ENCODE measurements around the gene PTPRD. TPM values are rescaled to one million over a fixed set of nuclear protein-coding genes. Genes with fewer than 3 reads are reported as not detected.

Gene PTPRD
- total RNA-seq, 2 donors from 2014 or later: 19.6 to 101 TPM

DNA sequence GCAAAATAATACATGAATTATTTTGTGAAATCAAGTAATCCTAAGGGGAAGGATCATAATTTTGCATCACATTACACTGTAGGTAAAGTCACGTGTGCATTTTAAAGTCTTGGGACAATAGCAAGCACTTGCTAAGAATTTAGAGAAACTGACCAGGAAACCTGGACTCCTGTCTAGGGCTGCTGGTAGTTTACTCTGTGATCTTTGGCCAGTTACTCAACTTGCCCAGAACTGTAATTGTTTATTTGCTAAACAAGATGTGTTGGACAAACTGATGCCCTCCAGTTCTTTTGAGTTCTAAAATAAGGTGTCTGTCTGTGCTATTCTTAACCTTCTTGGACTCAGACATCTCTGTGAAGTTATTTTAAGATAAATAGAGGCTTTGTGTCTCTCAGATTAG lies 2218.5 kb downstream of the PTPRD start:
- Histone ChIP-seq H3K36me3 (no peaks in the 10 kb centered on the region), H3K27ac (no peak overlapping the region), H3K4me3 (no peak overlapping the region), H3K4me1 (ENCODE audit: control insufficient read depth in 1 of 2, low read depth in 2 of 2) (peaks cover 3 to 11% of the 10 kb centered on the region in 2 donors), H3K9me3 (no peaks in the 10 kb centered on the region), H3K27me3 (replicated peaks; ENCODE audit: insufficient read depth) (no peaks in the 10 kb centered on the region)
- no peak for ATAC-seq (ENCODE audit: insufficient number of reproducible peaks, low FRiP score, low read depth)
- no peak for TF ChIP-seq CTCF (IDR thresholded peaks at IDR 0.05)
- DNase-seq (ENCODE audit: low spot score): no peak

DNA sequence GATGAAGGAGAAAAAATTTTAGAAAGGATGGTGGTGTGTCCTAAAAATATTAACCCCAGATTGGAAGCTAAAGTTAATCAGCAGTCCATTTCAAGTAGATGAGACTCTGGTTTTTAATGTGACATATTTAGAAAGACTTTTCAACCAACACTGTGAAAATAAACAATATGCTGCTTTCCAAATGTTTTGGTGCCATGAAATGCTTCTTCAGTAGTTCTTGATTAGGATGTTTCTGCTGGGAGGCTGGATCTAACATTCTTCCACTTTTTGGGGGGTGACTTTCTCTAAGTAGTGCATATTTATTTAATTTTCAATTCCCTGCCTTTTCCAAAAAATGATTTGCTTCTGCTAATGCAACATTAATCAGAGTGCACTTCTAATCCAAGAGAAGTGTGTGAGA lies 2219.9 kb downstream of the PTPRD start:
- H3K36me3 ChIP-seq: no peaks in the 10 kb centered on the region
- no peak overlapping the region for H3K27ac ChIP-seq
- H3K9me3 ChIP-seq: no peaks in the 10 kb centered on the region
- TF ChIP-seq CTCF (IDR thresholded peaks at IDR 0.05): no peak
- H3K4me3 ChIP-seq: no peak overlapping the region
- ATAC-seq (ENCODE audit: insufficient number of reproducible peaks, low FRiP score, low read depth): no peak
- H3K4me1 ChIP-seq (ENCODE audit: control insufficient read depth in 1 of 2, low read depth in 2 of 2): peaks cover 5 to 15% of the 10 kb centered on the region in 2 donors
- H3K27me3 ChIP-seq (replicated peaks; ENCODE audit: insufficient read depth): no peaks in the 10 kb centered on the region
- DNase-seq (ENCODE audit: low spot score): no peak

GRCh38 chr9:8391566-8391965 lies 2221.2 kb downstream of the PTPRD start:
- DNase-seq (ENCODE audit: low spot score): no peak
- no peak overlapping the region for H3K27ac ChIP-seq
- no peak for ATAC-seq (ENCODE audit: insufficient number of reproducible peaks, low FRiP score, low read depth)
- H3K4me1 ChIP-seq (ENCODE audit: control insufficient read depth in 1 of 2, low read depth in 2 of 2): peaks cover 5 to 15% of the 10 kb centered on the region in 2 donors
- no peak for TF ChIP-seq CTCF (IDR thresholded peaks at IDR 0.05)
- H3K9me3 ChIP-seq: no peaks in the 10 kb centered on the region
- H3K36me3 ChIP-seq: no peaks in the 10 kb centered on the region
- H3K4me3 ChIP-seq: no peak overlapping the region
- H3K27me3 ChIP-seq (replicated peaks; ENCODE audit: insufficient read depth): no peaks in the 10 kb centered on the region

- ATAC-seq (ENCODE audit: insufficient number of reproducible peaks, low FRiP score, low read depth) (no peak), DNase-seq (ENCODE audit: low spot score) (no peak)
- H3K4me3 ChIP-seq: no peak overlapping the region
- no peaks in the 10 kb centered on the region for H3K27me3 ChIP-seq (replicated peaks; ENCODE audit: insufficient read depth)
- H3K9me3 ChIP-seq: no peaks in the 10 kb centered on the region
- H3K36me3 ChIP-seq: no peaks in the 10 kb centered on the region
- no peak for TF ChIP-seq CTCF (IDR thresholded peaks at IDR 0.05)
- peaks cover 5 to 15% of the 10 kb centered on the region in 2 donors for H3K4me1 ChIP-seq (ENCODE audit: control insufficient read depth in 1 of 2, low read depth in 2 of 2)
- no peak overlapping the region for H3K27ac ChIP-seq
These were observed 2221.7 kb downstream of the PTPRD start for GRCh38 chr9:8391132-8391531.

DNA sequence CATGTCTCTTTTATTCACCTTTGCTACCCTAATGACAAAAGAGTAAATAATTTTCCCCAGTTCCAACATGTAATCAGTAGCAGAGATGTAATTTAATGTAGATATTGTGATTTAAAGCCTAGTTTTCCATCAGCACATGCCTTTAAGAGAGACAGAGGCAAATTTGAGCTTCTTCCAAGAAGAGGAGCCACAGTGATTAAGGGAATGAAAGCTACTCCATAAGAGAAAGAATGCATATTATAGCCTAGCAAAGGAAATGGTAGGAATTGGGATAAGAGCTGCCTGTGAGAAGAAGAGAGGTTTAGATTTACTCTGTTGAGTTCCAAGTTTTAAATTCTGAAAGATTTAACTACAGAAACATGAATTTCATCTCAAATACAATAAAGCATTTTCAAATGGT lies 2222.2 kb downstream of the PTPRD start:
- DNase-seq (ENCODE audit: low spot score): no peak
- no peak for TF ChIP-seq CTCF (IDR thresholded peaks at IDR 0.05)
- Histone ChIP-seq H3K9me3 (no peaks in the 10 kb centered on the region), H3K4me1 (ENCODE audit: control insufficient read depth in 1 of 2, low read depth in 2 of 2) (peaks cover 5 to 15% of the 10 kb centered on the region in 2 donors), H3K27ac (no peak overlapping the region), H3K27me3 (replicated peaks; ENCODE audit: insufficient read depth) (no peaks in the 10 kb centered on the region), H3K36me3 (no peaks in the 10 kb centered on the region), H3K4me3 (no peak overlapping the region)
- ATAC-seq (ENCODE audit: insufficient number of reproducible peaks, low FRiP score, low read depth): no peak
